ENCODE measurements around the gene MTMR2.

Gene MTMR2

DNA sequence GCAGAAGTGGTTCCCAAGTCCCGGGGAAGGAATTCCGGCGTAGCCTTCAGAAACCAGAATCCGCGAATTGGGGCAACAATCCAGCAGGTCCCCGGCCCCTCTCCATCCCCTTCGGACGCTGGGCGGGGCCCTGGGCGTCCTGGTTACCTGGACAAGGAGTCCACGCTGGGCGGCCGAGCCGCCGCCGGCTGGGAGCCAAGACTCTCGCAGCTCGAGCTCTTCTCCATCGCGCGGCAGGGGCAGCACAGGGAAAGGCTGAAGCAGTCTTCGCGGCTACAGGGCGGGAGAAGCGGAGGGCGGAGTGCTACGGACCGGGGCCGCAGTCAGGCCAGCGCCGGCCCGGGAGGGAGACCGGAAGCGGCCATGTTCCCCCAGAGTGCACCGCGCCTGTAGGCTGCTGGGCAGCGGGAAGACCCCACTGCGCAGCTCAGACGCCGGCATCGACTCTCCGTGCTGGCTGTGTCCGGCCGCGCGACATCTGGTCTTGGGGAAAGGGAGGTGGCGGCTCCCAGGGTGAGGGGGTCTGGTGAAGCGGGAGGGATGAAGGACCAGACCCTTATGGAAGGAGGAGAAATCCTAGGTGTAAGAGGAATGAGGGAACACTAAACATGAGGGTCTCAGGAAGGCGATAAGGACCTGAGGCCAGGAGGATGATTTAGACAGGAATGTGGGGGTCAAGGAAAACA is at the start of gene MTMR2:
MTMR2 (minus strand) TSS at position 380 of the 686 bp plus-strand sequence; CDS start at position 227, 153 bp downstream.
- DNase-seq = peak; percentile 41 to 87 (median 73)

DNA sequence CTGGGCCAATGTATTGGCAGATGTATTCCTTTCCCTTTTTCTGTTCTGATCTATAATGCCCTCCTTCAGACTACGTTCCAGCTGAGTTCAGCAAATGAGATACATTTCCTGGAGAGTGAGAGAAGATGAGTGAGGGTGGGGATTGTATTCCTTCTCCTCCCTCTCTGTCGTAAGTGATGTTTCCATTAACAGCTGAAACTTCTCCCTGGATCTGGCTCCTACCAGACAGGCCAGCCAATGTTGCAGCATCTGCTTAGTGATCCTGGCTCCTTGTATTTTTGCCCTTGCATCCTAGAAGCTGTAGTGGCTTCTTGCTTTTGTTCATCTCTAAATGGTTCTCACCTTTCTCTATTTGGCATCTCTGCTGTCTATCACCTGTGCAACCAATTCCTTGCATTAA is 48.2 kb upstream of the MTMR2 start:
- DNase-seq = no peak

DNA sequence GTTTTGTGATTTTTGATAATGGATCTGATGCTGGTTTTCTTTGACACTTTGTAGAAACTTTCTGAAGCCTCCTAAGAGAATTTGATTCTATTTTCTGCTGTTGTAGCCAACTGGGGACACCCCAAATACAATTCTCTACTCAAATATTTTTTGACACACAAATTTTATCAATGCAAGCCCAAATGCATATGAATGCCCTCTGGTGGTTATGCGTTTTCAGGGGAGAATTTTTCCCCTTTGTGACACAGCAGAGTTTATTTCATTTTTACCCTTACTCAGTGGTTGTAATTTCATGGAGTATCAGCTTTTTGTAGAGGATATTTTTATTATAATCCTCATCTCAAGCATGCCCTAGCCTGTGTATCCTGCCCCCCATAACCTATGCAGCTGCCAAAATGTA is 44.7 kb upstream of the MTMR2 start:
- peak in 1 of 51 donors; percentile 6 for DNase-seq

DNA sequence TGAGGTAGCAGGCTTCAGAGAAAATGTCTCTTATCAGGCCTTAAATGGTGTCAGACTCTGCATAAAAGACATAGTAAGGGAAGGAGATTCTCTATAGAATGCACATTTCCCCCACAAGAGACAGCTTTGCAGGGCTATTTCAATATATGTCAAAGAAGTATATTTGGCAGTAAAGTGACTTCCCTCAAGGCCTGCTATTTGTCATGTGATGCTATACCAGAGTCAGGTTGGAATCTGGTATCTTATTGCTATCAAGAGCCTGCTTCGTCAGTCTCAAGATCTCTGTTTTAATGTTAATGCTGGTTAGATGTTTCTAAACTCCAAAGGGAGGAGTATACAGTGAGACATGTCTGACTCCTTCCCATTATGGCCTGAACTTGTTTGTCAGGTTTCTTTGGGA is 40.4 kb upstream of the MTMR2 start:
- no peak for DNase-seq

DNA sequence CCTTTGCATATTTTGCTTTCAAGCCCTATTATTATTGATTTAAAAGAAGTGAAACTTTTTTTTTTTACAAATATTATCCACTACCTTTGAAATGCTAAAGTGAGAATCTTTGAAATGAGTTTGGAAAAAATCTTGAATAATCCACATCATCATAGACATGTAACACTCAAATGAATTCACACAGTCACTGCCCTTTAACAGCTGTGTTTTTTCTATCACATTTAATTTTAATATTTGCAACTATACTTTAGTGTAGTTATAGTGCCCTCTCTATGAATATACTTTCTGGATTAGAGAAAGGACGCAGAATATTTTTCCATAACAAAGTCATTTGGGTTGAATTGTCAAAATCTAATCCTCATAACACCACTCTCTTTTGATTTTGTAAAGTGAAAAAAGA is 37.9 kb upstream of the MTMR2 start:
- DNase-seq = no peak

DNA sequence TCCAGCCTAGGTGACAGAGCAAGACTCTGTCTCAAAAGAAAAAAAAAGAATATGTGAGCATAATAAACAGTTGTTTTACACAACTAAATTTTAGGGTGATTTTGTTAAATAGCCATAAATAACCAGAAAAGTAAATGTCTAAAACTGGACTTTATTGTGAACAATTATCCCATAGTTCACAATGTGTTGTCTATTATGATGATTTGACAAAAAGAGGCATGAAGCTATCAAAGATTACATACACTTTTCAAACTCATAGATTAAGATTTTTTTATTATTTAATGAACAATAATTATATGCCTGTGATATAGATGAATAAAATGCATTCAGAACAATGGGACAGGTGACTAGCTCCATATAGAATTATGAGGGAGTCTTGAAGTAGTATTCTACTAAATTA is 27.0 kb upstream of the MTMR2 start:
- DNase-seq = no peak

DNA sequence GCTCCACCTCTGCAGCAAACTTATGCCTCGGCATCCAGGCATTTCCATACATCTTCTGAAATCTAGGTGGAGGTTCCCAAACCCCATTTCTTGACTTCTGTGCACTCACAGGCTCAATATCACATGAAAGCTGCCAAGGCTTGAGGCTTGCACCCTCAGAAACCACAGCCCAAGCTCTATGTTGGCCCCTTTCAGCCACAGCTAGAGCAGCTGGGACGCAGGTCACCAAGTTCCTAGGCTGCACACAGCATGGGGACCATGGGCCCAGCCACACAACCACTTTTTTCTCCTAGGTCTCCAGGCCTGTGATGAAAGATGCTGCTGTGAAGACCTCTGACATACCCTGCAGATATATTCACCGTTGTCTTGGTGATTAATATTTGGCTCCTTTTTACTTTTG is 24.7 kb upstream of the MTMR2 start:
- no peak for DNase-seq

DNA sequence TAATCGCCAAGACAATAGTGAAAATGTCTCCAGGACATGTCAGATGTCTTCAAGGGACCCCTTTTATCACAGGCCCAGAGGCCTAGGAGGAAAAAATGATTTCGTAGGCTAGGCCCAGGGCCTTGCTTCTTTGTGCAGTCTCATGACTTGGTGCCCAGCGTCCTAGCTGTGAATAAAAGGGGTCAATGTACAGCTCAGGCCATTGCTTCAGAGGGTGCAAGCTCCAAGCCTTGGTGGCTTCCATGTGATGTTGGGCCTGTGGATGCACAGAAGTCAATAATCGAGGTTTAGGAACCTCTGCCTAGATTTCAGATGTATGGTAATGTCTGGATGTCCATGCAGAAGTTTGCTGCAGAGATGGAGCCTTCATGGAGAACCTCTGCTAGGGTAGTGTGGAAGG is 20.7 kb upstream of the MTMR2 start:
- DNase-seq = no peak

DNA sequence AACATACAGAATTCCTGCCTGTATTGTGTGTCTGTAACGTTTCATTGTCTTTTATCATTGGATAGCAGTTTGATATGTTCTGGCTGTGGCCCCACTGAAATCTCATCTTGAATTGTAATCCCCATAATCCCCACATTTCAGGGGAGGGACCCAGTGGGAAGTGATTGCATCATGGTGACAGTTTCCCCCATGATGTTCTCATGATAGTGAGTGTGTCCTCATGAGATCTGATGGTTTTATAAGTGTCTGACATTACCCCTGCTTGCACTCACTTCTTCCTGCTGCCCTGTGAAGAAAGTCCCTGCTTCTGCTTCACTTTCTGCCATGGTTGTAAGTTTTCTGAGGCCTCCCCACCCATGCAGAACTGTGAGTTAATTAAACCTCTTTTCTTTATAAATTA is 19.6 kb upstream of the MTMR2 start:
- no peak for DNase-seq

DNA sequence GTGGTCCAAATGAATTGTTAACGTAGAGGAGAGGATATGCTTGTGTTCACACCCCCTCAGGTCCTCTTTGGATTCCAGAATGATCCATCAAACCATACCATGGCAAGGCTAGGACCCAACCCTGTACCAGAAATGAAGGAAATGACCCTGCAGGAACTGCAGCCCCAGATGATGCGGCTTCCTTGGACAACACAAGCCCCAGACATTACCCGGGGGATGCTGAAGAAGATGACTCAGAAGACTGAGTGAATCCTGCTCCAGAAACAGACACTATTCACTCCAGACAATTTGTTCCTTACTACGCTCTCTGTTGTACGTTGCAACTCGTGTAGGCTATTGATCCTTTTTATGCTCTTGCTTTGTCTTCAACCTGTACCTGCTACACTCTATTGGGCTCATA is 15.2 kb upstream of the MTMR2 start:
- DNase-seq = no peak

DNA sequence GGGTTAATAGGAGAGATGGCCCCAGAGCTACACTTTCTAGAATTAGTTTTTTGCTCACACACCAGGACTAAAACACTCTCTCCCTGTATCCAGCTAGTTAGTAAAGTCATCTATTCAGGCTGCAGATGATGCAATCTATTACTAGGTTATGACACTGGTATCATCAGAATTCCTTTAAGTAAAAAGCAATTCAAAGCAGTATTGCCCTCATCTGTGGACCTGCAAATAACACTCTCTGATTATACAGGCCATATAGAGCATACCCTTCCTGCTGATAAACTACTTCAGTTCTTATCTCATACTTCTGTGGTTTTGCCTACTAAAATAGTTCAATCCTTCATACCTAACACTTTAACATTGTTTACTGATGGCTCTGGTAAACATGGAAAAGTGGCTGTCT is 13.5 kb upstream of the MTMR2 start:
- no peak for DNase-seq

DNA sequence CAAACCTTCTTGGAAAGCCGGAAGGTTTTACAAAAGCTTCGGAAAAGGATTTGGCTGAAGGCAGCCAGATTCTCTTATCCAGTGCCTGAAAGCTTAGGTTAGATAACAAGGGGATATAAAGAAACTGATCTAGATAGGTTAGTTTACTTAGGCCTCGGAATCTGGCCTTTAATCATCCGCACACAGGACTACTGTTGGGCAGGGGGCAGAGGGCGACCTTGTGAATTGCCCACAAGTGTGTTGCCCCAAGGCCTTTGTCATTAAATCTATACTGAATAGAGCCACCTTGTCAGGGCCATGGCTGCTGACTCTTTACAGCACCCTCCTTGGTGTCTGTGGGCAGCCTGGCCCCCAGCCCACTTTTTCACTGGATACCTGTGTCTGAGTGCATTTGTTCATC is 9.7 kb upstream of the MTMR2 start:
- no peak for DNase-seq

DNA sequence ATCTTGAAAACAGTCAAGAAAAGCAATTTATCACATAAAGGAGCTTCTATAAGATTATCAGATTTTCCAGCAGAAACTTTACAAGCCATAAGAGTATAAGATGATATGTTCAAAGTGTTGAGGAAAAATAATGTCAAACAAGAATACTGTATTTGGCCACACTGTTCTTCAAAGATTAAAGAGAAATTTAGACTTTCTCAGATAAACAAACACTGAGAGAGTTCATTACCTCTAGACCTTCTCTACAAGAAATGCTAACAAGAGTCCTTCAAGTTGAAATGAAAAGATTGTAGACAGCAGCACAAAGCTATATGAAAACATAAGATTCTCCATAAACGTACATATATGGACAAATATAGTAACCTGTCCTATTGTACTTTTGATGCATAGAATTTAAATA is 8.0 kb upstream of the MTMR2 start:
- no peak for DNase-seq

DNA sequence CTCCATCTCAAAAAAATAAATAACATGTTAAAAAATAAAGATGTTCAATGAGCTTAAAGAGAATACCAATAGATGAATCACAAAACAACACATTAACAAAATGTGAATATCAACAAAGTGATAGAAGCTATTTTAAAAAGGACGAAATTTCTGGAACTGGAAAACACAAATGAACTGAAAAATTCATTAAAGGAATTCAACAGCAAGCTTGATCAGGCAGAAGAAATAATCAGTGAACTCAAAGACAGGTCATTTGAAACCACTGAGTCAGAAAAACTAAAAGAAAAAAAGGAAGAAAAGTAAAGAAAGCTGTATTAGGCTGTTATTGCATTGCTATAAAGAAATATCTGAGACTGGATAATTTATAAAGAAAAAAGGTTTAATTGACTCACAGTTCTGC is 7.0 kb upstream of the MTMR2 start:
- no peak for DNase-seq

DNA sequence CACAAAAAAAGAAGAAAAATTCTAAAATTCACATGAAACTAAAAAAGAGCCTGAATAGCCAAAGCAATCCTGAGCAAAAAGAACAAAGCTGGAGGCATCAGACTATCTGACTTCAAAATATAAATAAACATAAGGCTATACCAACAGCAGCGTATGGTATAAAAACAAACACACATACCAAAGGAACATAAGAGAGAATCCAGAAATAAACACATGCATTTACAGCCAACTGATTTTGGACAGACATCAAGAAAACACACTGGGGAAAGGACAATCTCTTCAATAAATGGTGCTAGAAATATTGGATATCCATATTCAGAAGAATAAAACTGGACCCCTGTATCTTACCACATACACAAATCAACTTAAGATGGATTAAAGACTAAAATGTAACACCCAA is 2.8 kb upstream of the MTMR2 start:
- DNase-seq = no peak

DNA sequence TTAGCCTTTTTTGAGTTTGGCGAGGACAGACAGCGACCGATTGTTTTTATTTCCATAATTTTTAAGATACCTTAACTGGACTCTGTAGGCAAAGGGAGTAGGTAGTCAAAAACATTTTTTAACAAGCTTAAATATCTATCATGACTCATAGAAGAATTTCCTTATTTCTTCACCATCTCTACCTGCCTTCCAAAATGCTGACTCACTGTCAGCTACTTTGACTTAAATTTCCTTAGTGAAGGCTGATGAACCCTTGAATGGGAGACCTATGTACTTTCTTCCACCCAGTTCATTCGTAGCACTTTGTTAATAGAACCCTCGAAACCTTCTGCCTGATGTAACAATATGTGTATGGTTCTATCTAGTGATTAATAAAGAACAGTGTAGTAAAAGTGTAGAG is 1.1 kb upstream of the MTMR2 start:
- peak in 1 of 51 donors; percentile 30 for DNase-seq

DNA sequence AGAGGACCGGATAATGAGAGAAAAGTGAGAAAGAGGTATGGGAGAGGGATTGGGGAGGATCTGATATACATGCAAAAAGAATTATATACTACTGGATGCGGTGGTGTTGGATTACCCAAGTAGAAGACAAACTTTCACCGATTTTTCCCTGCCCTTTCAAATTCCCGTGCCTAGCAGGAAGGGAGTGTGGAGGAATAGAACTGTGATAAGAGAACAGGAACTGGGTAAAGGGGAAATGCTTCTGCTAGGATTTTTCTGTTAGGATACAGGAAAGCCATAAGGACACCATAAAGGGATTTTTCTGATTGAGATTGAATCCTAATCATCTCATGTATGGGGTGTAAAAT is 480 bp upstream of the MTMR2 start:
- DNase-seq = peak in 1 of 51 donors; percentile 87

DNA sequence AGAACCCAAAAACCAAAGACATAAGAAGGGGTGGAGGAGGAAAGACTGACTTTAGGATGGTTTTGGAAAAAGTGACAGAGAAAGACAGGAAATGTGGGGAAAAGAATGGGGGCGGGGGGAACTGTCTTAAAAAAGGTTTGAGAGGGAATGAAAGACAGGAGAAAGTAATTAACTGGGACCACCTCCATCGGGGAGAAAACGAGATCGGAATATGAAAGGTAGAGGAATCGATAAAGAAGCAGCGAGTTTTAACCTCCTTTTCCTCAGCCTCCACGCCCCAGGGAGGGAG is 524 bp downstream of the MTMR2 start:
- peak in 1 of 51 donors; percentile 68 for DNase-seq

DNA sequence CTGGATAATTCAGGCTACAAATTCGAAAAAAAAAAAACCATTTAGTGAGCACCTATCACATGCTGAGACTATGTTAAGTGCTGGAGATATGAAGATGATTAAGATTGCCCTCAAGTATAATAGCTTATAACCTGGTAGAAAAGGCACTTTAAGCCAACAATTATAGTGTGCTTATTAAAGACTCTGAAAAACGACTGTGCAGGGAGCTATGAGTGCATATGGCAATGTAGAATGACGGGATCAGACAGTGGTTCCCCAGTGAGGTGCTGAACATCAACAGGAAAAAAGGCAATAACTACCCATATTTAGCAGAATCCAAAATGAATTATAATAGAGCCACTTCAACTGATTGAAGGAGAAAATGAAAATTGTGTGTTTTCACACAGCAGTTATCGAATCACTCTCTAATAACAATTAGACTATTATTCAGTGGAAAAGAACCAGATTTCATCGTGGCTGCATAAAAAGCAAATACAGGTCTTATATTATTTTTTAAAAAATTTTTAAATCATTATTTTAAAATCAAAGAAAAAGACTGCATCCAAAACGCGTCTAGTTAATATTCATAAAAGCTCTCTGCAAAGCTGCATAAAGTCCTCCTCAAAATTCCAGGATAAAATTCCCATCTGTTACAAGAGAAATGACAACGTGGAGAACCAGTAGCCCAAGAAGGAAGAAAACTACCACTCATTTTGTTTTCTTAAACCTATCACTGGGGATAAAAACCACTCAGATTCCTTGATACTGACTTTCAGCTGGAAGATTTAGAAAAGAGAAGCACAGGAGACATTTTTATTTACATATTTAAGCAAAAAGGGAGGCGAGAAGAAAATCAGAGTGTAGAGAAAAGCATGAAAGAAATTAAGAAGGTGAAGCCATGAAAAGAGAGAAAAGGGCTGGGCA is 1.1 kb downstream of the MTMR2 start:
- DNase-seq = peak in 1 of 51 donors; percentile 52

DNA sequence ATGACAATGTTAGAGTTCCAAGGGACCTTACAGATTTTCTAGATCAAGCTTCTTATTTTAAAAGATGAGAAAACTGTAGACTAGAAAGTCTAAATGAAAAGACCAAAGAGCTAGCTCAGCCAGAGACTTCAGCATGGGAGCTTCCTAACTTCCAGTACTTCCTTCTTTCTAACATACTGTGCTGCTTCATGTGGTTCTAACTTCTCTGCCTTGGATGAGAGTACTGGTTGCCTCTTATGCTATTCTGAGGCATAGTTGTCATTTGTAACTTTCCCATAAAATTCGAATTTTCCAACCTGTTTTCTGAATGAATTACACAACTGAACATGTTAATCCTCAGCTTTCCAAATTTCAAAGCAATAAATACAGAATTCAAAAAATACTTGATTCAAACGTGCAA is 1.8 kb downstream of the MTMR2 start:
- DNase-seq = no peak

DNA sequence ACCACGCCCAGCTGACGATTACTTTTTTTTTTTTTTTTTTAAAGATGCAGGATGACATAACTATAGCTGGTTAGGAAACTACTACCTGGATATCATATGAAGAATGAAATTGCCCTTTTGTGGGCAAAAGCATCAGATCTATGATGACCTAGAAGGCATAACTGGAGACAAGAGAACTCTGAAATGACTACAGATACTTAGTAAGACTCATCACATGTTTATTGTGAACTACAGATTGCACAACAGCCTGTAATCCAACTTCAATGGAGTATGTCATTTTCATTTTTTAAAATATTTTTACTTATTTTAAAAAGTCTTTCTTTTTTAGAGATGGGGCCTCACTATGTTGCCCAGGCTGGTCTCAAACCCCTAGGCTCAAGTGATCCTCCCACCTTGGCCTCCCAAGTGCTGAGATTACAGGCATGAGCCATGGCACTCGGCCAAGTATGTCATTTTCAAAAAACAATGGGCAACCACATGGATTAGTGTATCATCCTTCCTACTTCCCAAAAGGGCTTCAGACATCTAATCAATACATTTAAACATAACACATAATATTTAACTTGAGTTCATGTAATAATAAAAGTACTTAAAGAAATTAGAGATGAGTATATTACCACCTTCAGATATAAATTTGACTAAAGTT is 3.3 kb downstream of the MTMR2 start:
- DNase-seq = peak in 1 of 51 donors; percentile 3

DNA sequence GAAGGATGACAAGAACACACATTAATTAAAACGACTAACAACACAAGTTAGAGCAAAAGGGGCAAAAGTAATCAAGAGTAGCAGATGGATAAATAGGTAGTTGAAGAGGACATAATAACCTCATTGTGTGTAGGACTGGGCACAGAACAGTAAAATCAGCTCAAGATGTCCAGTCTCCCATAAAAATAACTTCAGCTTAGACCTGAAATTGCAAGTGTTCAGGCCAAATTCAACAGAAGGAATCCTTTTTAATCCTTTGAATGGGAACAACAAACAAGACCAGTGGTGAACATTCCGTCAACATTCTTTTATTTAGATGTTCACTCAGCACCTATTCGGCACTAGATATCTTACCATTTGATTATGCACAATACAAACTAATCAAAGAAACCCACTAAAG is 4.4 kb downstream of the MTMR2 start:
- no peak for DNase-seq

DNA sequence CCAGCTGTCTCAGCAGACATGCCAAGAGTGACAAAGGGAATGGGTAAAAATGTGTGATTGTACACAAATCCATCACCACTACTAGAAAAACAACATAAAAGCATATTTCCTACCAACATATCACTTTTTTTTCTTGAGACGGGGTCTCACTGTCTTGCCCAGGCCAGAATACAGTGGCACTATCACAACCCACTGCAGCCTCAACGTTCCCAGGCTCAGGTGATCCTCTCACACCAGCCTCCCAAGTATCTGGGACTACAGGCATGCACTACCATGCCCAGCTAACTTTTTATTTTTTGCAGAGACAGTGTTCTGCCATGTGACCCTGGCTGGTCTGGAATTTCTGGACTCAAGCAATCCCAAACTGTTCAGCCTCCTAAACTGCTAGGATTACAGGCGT is 5.2 kb downstream of the MTMR2 start:
- no peak for DNase-seq

Measured in hypothalamus (tissue), 51 donors.